ENCODE data around the gene PRPF8.

DNA sequence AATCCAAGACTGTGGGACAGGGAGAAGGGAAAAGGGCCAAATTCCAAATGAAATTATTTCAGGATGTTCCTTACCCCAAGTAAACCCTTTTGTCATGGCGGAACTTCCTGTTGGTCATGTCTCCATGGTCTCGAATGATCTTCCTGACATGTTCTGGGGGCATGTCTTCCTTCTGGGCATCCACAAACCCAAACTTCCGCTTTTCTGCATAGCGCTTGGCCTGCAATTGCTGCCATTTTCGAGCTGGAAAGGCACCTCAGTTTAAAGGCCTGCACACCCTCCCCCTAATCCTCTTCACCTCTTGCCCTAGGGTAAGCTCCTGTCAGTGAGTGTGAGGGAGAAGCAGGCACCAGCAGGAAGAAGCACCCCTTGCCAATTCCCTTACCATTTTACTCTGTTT lies 1.2 kb downstream of the PRPF8 start:
- TF ChIP-seq EZH2 (IDR thresholded peaks at IDR 0.05; ENCODE audit: insufficient read depth, poor library complexity, severe bottlenecking) (no peak), EZH2phosphoT487 (IDR thresholded peaks at IDR 0.05; ENCODE audit: insufficient read depth, low read depth) (no peak)

Measured in GM23248 (cell line).